BLaER1 treated with 17β-estradiol and CSF1 and Interleukin-3, amounts not matched to agents 10 nM and 100 nM (cell line): ENCODE results near the gene PDIA4.
A peak's percentile ranks its signal among the peaks of the same experiment; 100 is the strongest.
"Not testable (repeated sequence)": the region's sequence is repeated elsewhere in the genome, so short reads cannot be mapped to it uniquely, and the experiment has no call there.

Experiments used
- H3K27ac ChIP-seq, 11 experiments: shearing (Covaris generic); formaldehyde crosslinking; 2 replicates each; pipeline ENCODE4 v1.8.1; 2022
- H3K27me3 ChIP-seq, 11 experiments: shearing (Covaris generic); formaldehyde crosslinking; 2 replicates each; pipeline ENCODE4 v1.8.1; 2022
- H3K36me3 ChIP-seq, 11 experiments: shearing (Covaris generic); formaldehyde crosslinking; 2 replicates each; pipeline ENCODE4 v1.8.1; 2022
- H3K4me1 ChIP-seq, 10 experiments: shearing (Covaris generic); formaldehyde crosslinking; 2 replicates each; pipeline ENCODE4 v1.8.1; 2022
- H3K4me2 ChIP-seq, 11 experiments: shearing (Covaris generic); formaldehyde crosslinking; 2 replicates each; pipeline ENCODE4 v1.8.1; 2022
- H3K4me3 ChIP-seq, 10 experiments: shearing (Covaris generic); formaldehyde crosslinking; 2 replicates each; pipeline ENCODE4 v1.8.1; 2022
- H3K9ac ChIP-seq, 11 experiments: shearing (Covaris generic); formaldehyde crosslinking; 2 replicates each; pipeline ENCODE4 v1.8.1; 2022
- H3K9me3 ChIP-seq, 11 experiments: shearing (Covaris generic); formaldehyde crosslinking; replicated peaks in 1 of 11; 2 replicates each; pipeline ENCODE4 v1.8.1; 2022
- H4K20me1 ChIP-seq, 11 experiments: shearing (Covaris generic); formaldehyde crosslinking; 2 replicates each; pipeline ENCODE4 v1.8.1; 2022
- Cebpa-rat ChIP-seq, 11 experiments: shearing (Covaris generic); IDR thresholded peaks; 2 replicates each; pipeline ENCODE4 v1.8.1; 2022

The PDIA4 gene

GRCh38 chr7:149071182-149071635, 42.9 kb upstream of the PDIA4 start:
- H3K9me3 ChIP-seq = peaks cover 5 to 21% (median 12%) of the 10 kb centered on the region in 11 experiments; a peak in 21 of 22 replicates
- peaks cover 44 to 71% (median 62%) of the 10 kb centered on the region in 11 experiments for H3K36me3 ChIP-seq
- H3K27me3 ChIP-seq = no peaks in the 10 kb centered on the region
- no peaks in the 10 kb centered on the region; a peak in 3 of 22 replicates for H4K20me1 ChIP-seq
- peaks cover 25 to 47% (median 31%) of the 10 kb centered on the region in 10 experiments for H3K4me1 ChIP-seq
- H3K27ac ChIP-seq = peak overlapping the region in 10 of 11 experiments; percentile 59 to 82 (median 70); a peak in 19 of 22 replicates
- H3K9ac ChIP-seq = peak overlapping the region in 2 of 11 experiments; percentile 36 to 58; a peak in 5 of 22 replicates
- H3K4me2 ChIP-seq = peak overlapping the region in 9 of 11 experiments; percentile 39 to 63 (median 54); a peak in 11 of 22 replicates
- peak overlapping the region in 5 of 10 experiments; percentile 7 to 43 (median 38); a peak in 4 of 20 replicates for H3K4me3 ChIP-seq
- no peak for TF ChIP-seq Cebpa-rat (IDR thresholded peaks at IDR 0.05)

- TF ChIP-seq Cebpa-rat (IDR thresholded peaks at IDR 0.05) = no peak
- H3K9ac ChIP-seq = 0 out of 22 replicates have a peak overlapping the region, but pooled peaks of 1 of the 11 experiments have one; percentile 23
- H3K27ac ChIP-seq = peak overlapping the region in 2 of 11 experiments; percentile 77 to 82; a peak in 2 of 22 replicates
- peaks cover 25 to 50% (median 32%) of the 10 kb centered on the region in 10 experiments for H3K4me1 ChIP-seq
- peaks cover 5 to 21% (median 12%) of the 10 kb centered on the region in 11 experiments; a peak in 21 of 22 replicates for H3K9me3 ChIP-seq
- peaks cover 44 to 71% (median 62%) of the 10 kb centered on the region in 11 experiments for H3K36me3 ChIP-seq
- H3K27me3 ChIP-seq = no peaks in the 10 kb centered on the region
- H3K4me2 ChIP-seq = no peak overlapping the region
- H4K20me1 ChIP-seq = no peaks in the 10 kb centered on the region; a peak in 3 of 22 replicates
- no peak overlapping the region for H3K4me3 ChIP-seq
These were observed 42.2 kb upstream of the PDIA4 start for GRCh38 chr7:149070372-149071125.

GRCh38 chr7:149067869-149068268, 39.6 kb upstream of the PDIA4 start:
- H3K27me3 ChIP-seq = no peaks in the 10 kb centered on the region
- H3K9ac ChIP-seq = no peak overlapping the region
- peaks cover 31 to 58% (median 38%) of the 10 kb centered on the region in 10 experiments for H3K4me1 ChIP-seq
- H3K4me2 ChIP-seq = no peak overlapping the region
- no peaks in the 10 kb centered on the region; a peak in 3 of 22 replicates for H4K20me1 ChIP-seq
- peaks cover 5 to 21% (median 12%) of the 10 kb centered on the region in 11 experiments; a peak in 21 of 22 replicates for H3K9me3 ChIP-seq
- no peak overlapping the region for H3K4me3 ChIP-seq
- peaks cover 42 to 59% (median 47%) of the 10 kb centered on the region in 11 experiments for H3K36me3 ChIP-seq
- H3K27ac ChIP-seq = no peak overlapping the region
- no peak for TF ChIP-seq Cebpa-rat (IDR thresholded peaks at IDR 0.05)

- H3K4me3 ChIP-seq = no peak overlapping the region
- H3K36me3 ChIP-seq = peaks cover 7 to 18% (median 13%) of the 10 kb centered on the region in 11 experiments; a peak in 14 of 22 replicates
- H3K9ac ChIP-seq = peak overlapping the region in 2 of 11 experiments; percentile 9 to 47; a peak in 1 of 22 replicates
- H3K27ac ChIP-seq = peak overlapping the region in 3 of 11 experiments; percentile 67 to 97 (median 94); a peak in 5 of 22 replicates
- peak overlapping the region in 5 of 11 experiments; percentile 30 to 95 (median 87); a peak in 6 of 22 replicates for H3K4me2 ChIP-seq
- no peaks in the 10 kb centered on the region for H3K27me3 ChIP-seq
- no peak for TF ChIP-seq Cebpa-rat (IDR thresholded peaks at IDR 0.05)
- H3K9me3 ChIP-seq = no peaks in the 10 kb centered on the region
- H4K20me1 ChIP-seq = no peaks in the 10 kb centered on the region
- peaks cover 28 to 41% (median 33%) of the 10 kb centered on the region in 10 experiments for H3K4me1 ChIP-seq
These were observed 35.2 kb upstream of the PDIA4 start for GRCh38 chr7:149063476-149063875.

GRCh38 chr7:149062217-149062899, 34.1 kb upstream of the PDIA4 start:
- H3K27ac ChIP-seq = peak overlapping the region in 2 of 11 experiments; percentile 94 to 97; a peak in 2 of 22 replicates
- not testable (repeated sequence) for H3K9ac ChIP-seq, H3K9me3 ChIP-seq, H3K4me3 ChIP-seq, H4K20me1 ChIP-seq, H3K36me3 ChIP-seq, H3K27me3 ChIP-seq
- peaks cover 28 to 41% (median 33%) of the 10 kb centered on the region in 10 experiments for H3K4me1 ChIP-seq
- H3K4me2 ChIP-seq = peak overlapping the region; percentile 6 to 95 (median 43); a peak in 21 of 22 replicates

- no peak overlapping the region for H3K9ac ChIP-seq
- peak overlapping the region in 1 of 11 experiments; percentile 10; a peak in 1 of 22 replicates for H3K4me2 ChIP-seq
- no peak for TF ChIP-seq Cebpa-rat (IDR thresholded peaks at IDR 0.05)
- H4K20me1 ChIP-seq = no peaks in the 10 kb centered on the region
- no peak overlapping the region for H3K4me3 ChIP-seq
- peaks cover 23 to 41% (median 29%) of the 10 kb centered on the region in 10 experiments for H3K4me1 ChIP-seq
- H3K36me3 ChIP-seq = no peaks in the 10 kb centered on the region
- H3K27ac ChIP-seq = 0 out of 22 replicates have a peak overlapping the region, but pooled peaks of 1 of the 11 experiments have one; percentile 13
- peaks cover 0 to 1% (median 0%) of the 10 kb centered on the region in 11 experiments; a peak in 2 of 22 replicates for H3K9me3 ChIP-seq
- no peaks in the 10 kb centered on the region for H3K27me3 ChIP-seq
These were observed 31.9 kb upstream of the PDIA4 start for GRCh38 chr7:149060156-149060555.

GRCh38 chr7:149053885-149054284, 25.6 kb upstream of the PDIA4 start:
- Histone ChIP-seq H3K36me3 (no peaks in the 10 kb centered on the region), H3K9me3 (peaks cover 0 to 4% (median 0%) of the 10 kb centered on the region in 11 experiments; a peak in 4 of 22 replicates), H3K4me1 (no peaks in the 10 kb centered on the region), H4K20me1 (no peaks in the 10 kb centered on the region), H3K4me3 (no peak overlapping the region), H3K27me3 (no peaks in the 10 kb centered on the region), H3K9ac (no peak overlapping the region), H3K4me2 (no peak overlapping the region), H3K27ac (no peak overlapping the region)
- TF ChIP-seq Cebpa-rat (IDR thresholded peaks at IDR 0.05) = no peak

GRCh38 chr7:149053384-149053783, 25.1 kb upstream of the PDIA4 start:
- Histone ChIP-seq H3K4me2 (no peak overlapping the region), H3K9ac (no peak overlapping the region), H3K27me3 (no peaks in the 10 kb centered on the region), H3K4me3 (no peak overlapping the region), H3K9me3 (peaks cover 0 to 7% (median 0%) of the 10 kb centered on the region in 11 experiments; a peak in 4 of 22 replicates), H3K27ac (no peak overlapping the region), H3K36me3 (no peaks in the 10 kb centered on the region), H4K20me1 (no peaks in the 10 kb centered on the region), H3K4me1 (no peaks in the 10 kb centered on the region)
- no peak for TF ChIP-seq Cebpa-rat (IDR thresholded peaks at IDR 0.05)
